IPS-15b (cell line): ENCODE data around the gene PRR12.
A peak's percentile ranks its signal among the peaks of the same experiment; 100 is the strongest.

ENCODE experiments used
- H3K27me3 ChIP-seq: one replicate; pipeline ENCODE4 v1.6.1; 2013; ENCODE audit warnings: low read length; ENCODE audit not compliant: control insufficient read depth, insufficient read depth
- H3K36me3 ChIP-seq: one replicate; pipeline ENCODE4 v1.6.1; 2013; ENCODE audit warnings: low read length; ENCODE audit not compliant: control insufficient read depth, insufficient read depth
- H3K4me1 ChIP-seq: one replicate; pipeline ENCODE4 v1.6.1; 2013; ENCODE audit warnings: mild to moderate bottlenecking, low read length; ENCODE audit not compliant: control insufficient read depth, insufficient read depth
- H3K4me3 ChIP-seq: one replicate; pipeline ENCODE4 v1.5.1; 2013; ENCODE audit warnings: low read depth, low read length
- H3K9ac ChIP-seq: one replicate; pipeline ENCODE4 v1.6.1; 2013; ENCODE audit warnings: low read depth, mild to moderate bottlenecking, low read length
- H3K9me3 ChIP-seq: one replicate; pipeline ENCODE4 v1.6.1; 2013; ENCODE audit warnings: mild to moderate bottlenecking, low read length; ENCODE audit not compliant: control insufficient read depth, insufficient read depth

The PRR12 gene

DNA sequence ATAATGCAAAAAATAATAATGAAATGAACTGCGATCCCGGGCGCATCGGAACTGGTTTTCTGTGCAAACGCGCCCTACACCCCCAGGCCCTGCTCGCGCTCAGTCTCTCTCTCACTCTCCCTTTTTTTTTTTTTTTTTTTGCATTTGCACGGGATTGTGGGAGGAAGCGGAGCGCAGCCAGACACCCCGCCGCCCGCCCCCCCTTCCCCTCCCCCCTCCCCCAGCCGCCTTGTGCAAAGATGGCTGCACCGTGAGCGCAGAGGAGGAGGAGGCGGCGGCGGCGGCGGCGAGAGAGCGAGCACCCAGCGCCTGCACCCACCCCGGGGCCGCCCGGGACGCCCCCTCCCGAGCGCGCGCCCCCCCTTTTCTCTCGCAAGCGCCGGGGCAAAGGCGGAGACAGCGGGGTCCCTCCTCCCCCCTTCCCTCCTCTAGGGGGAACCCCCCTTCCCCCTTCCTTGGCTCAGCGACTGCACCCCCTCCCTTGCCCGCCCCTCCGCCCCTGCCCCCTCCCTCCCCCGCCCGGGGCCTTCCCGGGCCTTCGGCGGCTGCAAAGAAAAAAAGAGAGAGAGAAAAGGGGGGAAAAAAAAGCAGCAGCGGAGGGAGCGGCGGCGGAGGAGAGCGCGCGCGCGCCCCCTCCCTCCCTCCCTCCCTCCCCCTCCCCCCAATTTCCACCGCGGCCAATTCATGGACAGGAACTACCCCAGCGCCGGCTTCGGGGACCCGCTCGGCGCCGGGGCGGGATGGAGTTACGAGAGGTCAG is at the start of gene PRR12:
Gene PRR12 (plus strand): TSS at position 212 of the 760 bp plus-strand sequence. CDS start 473 bp downstream, at position 685.
- Histone ChIP-seq H3K4me3 (peak within 1 kb of the TSS; percentile 98), H3K27me3 (no peaks in the 10 kb centered on the region), H3K9me3 (no peaks in the 10 kb centered on the region), H3K36me3 (peaks cover 22% of the 10 kb centered on the region), H3K9ac (peak within 1 kb of the TSS; percentile 90), H3K4me1 (peaks cover 9% of the 10 kb centered on the region)

- Histone ChIP-seq H3K36me3 (peaks cover 12% of the 10 kb centered on the region), H3K9me3 (no peaks in the 10 kb centered on the region), H3K4me3 (no peak overlapping the region), H3K27me3 (no peaks in the 10 kb centered on the region), H3K4me1 (no peaks in the 10 kb centered on the region), H3K9ac (no peak overlapping the region)
These were observed 49.1 kb upstream of the PRR12 start for GRCh38 chr19:49541914-49542313.

DNA sequence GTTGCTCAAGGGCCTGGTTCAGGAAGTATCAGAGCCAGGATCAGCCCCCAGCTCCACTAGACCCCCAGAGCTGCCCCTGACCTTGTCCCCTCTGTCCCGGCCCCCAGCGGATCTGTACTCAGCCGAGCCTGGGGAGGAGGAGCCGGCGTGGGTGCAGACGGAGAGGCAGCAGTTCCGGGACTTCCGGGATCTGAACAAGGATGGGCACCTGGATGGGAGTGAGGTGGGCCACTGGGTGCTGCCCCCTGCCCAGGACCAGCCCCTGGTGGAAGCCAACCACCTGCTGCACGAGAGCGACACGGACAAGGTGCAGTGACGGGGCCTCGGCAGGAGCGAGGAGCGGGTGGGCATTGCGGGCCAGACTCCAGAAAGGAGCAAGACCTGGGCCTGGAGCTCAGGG is 48.5 kb upstream of the PRR12 start:
- H3K9ac ChIP-seq: no peak overlapping the region
- H3K27me3 ChIP-seq: no peaks in the 10 kb centered on the region
- H3K4me3 ChIP-seq: no peak overlapping the region
- H3K4me1 ChIP-seq: no peaks in the 10 kb centered on the region
- no peaks in the 10 kb centered on the region for H3K9me3 ChIP-seq
- H3K36me3 ChIP-seq: peaks cover 8% of the 10 kb centered on the region

- no peaks in the 10 kb centered on the region for H3K27me3 ChIP-seq
- H3K36me3 ChIP-seq: peaks cover 8% of the 10 kb centered on the region
- no peaks in the 10 kb centered on the region for H3K9me3 ChIP-seq
- no peaks in the 10 kb centered on the region for H3K4me1 ChIP-seq
- H3K4me3 ChIP-seq: no peak overlapping the region
- H3K9ac ChIP-seq: no peak overlapping the region
These were observed 48.0 kb upstream of the PRR12 start for GRCh38 chr19:49543032-49543431.

- H3K9ac ChIP-seq: no peak overlapping the region
- H3K4me1 ChIP-seq: no peaks in the 10 kb centered on the region
- H3K36me3 ChIP-seq: peaks cover 7% of the 10 kb centered on the region
- no peaks in the 10 kb centered on the region for H3K27me3 ChIP-seq
- H3K9me3 ChIP-seq: no peaks in the 10 kb centered on the region
- no peak overlapping the region for H3K4me3 ChIP-seq
These were observed 46.8 kb upstream of the PRR12 start for GRCh38 chr19:49544154-49544553.

- no peaks in the 10 kb centered on the region for H3K4me1 ChIP-seq
- H3K27me3 ChIP-seq: no peaks in the 10 kb centered on the region
- no peak overlapping the region for H3K9ac ChIP-seq
- H3K4me3 ChIP-seq: no peak overlapping the region
- peaks cover 4% of the 10 kb centered on the region for H3K36me3 ChIP-seq
- no peaks in the 10 kb centered on the region for H3K9me3 ChIP-seq
These were observed 44.0 kb upstream of the PRR12 start for GRCh38 chr19:49546825-49547565.

GRCh38 chr19:49549045-49549444 is 41.9 kb upstream of the PRR12 start:
- Histone ChIP-seq H3K36me3 (no peaks in the 10 kb centered on the region), H3K9ac (no peak overlapping the region), H3K4me3 (no peak overlapping the region), H3K4me1 (no peaks in the 10 kb centered on the region), H3K27me3 (no peaks in the 10 kb centered on the region), H3K9me3 (no peaks in the 10 kb centered on the region)

GRCh38 chr19:49551531-49551930 is 39.5 kb upstream of the PRR12 start:
- Histone ChIP-seq H3K27me3 (no peaks in the 10 kb centered on the region), H3K9me3 (no peaks in the 10 kb centered on the region), H3K36me3 (peaks cover 12% of the 10 kb centered on the region), H3K4me1 (no peaks in the 10 kb centered on the region), H3K4me3 (no peak overlapping the region), H3K9ac (no peak overlapping the region)

DNA sequence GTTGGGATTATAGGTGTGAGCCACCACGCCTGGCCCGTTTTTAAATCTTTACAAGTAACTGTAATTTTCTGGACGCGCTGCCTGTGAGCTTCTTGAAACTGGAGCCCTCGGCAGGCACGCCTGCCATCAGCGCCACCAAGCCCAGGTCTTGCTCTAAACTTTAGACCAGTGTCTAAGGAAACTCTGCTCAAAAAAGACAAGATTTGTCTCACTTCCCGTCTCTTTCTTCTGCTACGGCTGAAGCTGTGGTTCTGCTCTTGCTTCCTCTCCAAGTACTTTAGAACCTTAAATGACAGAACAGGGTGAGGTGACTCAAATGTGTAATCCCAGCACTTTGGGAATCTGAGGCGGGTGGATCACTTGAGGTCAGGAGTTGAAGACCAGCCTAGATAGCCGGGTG is 38.2 kb upstream of the PRR12 start:
- Histone ChIP-seq H3K36me3 (peaks cover 18% of the 10 kb centered on the region), H3K27me3 (no peaks in the 10 kb centered on the region), H3K9me3 (no peaks in the 10 kb centered on the region), H3K9ac (no peak overlapping the region), H3K4me3 (no peak overlapping the region), H3K4me1 (no peaks in the 10 kb centered on the region)

GRCh38 chr19:49553451-49554271 is 37.3 kb upstream of the PRR12 start:
- Histone ChIP-seq H3K36me3 (peaks cover 22% of the 10 kb centered on the region), H3K4me3 (no peak overlapping the region), H3K4me1 (no peaks in the 10 kb centered on the region), H3K9me3 (no peaks in the 10 kb centered on the region), H3K27me3 (no peaks in the 10 kb centered on the region), H3K9ac (no peak overlapping the region)

- Histone ChIP-seq H3K27me3 (no peaks in the 10 kb centered on the region), H3K9me3 (no peaks in the 10 kb centered on the region), H3K4me1 (no peaks in the 10 kb centered on the region), H3K36me3 (peaks cover 32% of the 10 kb centered on the region), H3K9ac (no peak overlapping the region), H3K4me3 (no peak overlapping the region)
These were observed 36.2 kb upstream of the PRR12 start for GRCh38 chr19:49554701-49555181.
